Kidney (tissue), 14 donors: ENCODE measurements around the gene NEXN. TPM values are rescaled to one million over a fixed set of nuclear protein-coding genes. Genes with fewer than 3 reads are reported as not detected.

Experiments used
- DNase-seq, 5 donors: peaks; one replicate each; pipeline ENCODE4 v3.0.0-alpha.2; 2013 to 2020
- FAIRE-seq: peaks from 2 replicates; lab custom pipeline; 2012; peaks lifted over from hg19 to GRCh38; lab: Jason Lieb, UNC
- H3K27ac ChIP-seq, 2 donors: one replicate each; pipeline ENCODE4 v1.7.0; 2013; ENCODE audit warnings: low read depth in 2 of 2, low read length in 2 of 2, inconsistent platforms in 1 of 2
- H3K27me3 ChIP-seq: one replicate; pipeline ENCODE4 v1.7.1; 2013; ENCODE audit warnings: low read length, inconsistent platforms; ENCODE audit not compliant: control insufficient read depth, insufficient read depth
- H3K36me3 ChIP-seq, 3 donors: one replicate each; pipeline versions ENCODE4 v1.7.0 to v1.7.1; 2013; ENCODE audit warnings: low read length in 3 of 3, control low read depth in 1 of 3, inconsistent platforms in 1 of 3; ENCODE audit not compliant: insufficient read depth in 3 of 3, control insufficient read depth in 2 of 3
- H3K4me1 ChIP-seq, 3 donors: one replicate each; pipeline versions ENCODE4 v1.7.0 to v1.7.1; 2013; ENCODE audit warnings: low read length in 3 of 3, inconsistent platforms in 1 of 3, low read depth in 1 of 3; ENCODE audit not compliant: control insufficient read depth in 2 of 3, insufficient read depth in 2 of 3
- H3K4me3 ChIP-seq, 3 donors: one replicate each; pipeline versions ENCODE4 v1.7.0 to v1.8.1; 2013; ENCODE audit warnings: low read length in 3 of 3, control low read depth in 1 of 3, inconsistent platforms in 1 of 3
- H3K9ac ChIP-seq, 3 donors: one replicate each; pipeline versions ENCODE4 v1.7.0 to v1.7.1; 2013; ENCODE audit warnings: low read length in 3 of 3, control low read depth in 1 of 3, inconsistent platforms in 1 of 3
- H3K9me3 ChIP-seq, 3 donors: one replicate each; pipeline versions ENCODE4 v1.7.0 to v1.7.1; 2013; ENCODE audit warnings: low read length in 3 of 3, control low read depth in 1 of 3, inconsistent platforms in 1 of 3; ENCODE audit not compliant: control insufficient read depth in 2 of 3, insufficient read depth in 1 of 3
- intact Hi-C: fragments of 100-400 bp; cut with DNase I; formaldehyde crosslinking; loops from one replicate; pipeline ENCODE4 v1.11.1; 2022
- polyA plus RNA-seq: library from polyadenylated mRNA; stranded (reverse); fragments of 350-450 nt; fragmentation: Illumina TruSeq; extraction: RNeasy Lipid Tissue Mini Kit (QIAGEN cat#74804); gene quantifications from one replicate; pipeline ENCODE4 v1.2.3, GENCODE V29; 2014; ENCODE audit warnings: low read depth, low replicate concordance; ENCODE audit not compliant: insufficient read depth
- total RNA-seq: library from RNA; stranded (reverse); fragmentation: NEBNext Ultra II Directional; extraction: Animal tissue kit (Norgen Biotek cat#: 25700); gene quantifications from one replicate; pipeline ENCODE4 v1.2.1, GENCODE V29; 2021
- TF ChIP-seq, protein P1 (sequence below): IDR thresholded peaks from 3 replicates; pipeline ENCODE4 v1.5.1; 2012; ENCODE audit warnings: mild to moderate bottlenecking, moderate library complexity, borderline replicate concordance; ENCODE audit not compliant: insufficient read depth; ENCODE audit errors: extremely low read depth
- donor health status: control.
- donor health status: control.
- donor health status: control.
- donor health status: control.
- donor health status: control.
- donor health status: DM: yes; HTN: yes; CAD: no.
- donor health status: Normal renal cell carcinoma (clear cell type).

NEXN gene
- total and polyA plus RNA-seq, 2 donors from 2014 or later = 6.5 to 7.1 TPM

GRCh38 chr1:77846966-77847365 lies 41.5 kb upstream of the NEXN start:
- no peak overlapping the region for H3K4me3 ChIP-seq
- intact Hi-C loops = no loop called here
- H3K9ac ChIP-seq = no peak overlapping the region
- TF ChIP-seq, protein P1, sequence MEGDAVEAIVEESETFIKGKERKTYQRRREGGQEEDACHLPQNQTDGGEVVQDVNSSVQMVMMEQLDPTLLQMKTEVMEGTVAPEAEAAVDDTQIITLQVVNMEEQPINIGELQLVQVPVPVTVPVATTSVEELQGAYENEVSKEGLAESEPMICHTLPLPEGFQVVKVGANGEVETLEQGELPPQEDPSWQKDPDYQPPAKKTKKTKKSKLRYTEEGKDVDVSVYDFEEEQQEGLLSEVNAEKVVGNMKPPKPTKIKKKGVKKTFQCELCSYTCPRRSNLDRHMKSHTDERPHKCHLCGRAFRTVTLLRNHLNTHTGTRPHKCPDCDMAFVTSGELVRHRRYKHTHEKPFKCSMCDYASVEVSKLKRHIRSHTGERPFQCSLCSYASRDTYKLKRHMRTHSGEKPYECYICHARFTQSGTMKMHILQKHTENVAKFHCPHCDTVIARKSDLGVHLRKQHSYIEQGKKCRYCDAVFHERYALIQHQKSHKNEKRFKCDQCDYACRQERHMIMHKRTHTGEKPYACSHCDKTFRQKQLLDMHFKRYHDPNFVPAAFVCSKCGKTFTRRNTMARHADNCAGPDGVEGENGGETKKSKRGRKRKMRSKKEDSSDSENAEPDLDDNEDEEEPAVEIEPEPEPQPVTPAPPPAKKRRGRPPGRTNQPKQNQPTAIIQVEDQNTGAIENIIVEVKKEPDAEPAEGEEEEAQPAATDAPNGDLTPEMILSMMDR = no peak
- H3K36me3 ChIP-seq = peaks cover 2 to 9% (median 3%) of the 10 kb centered on the region in 3 donors
- FAIRE-seq (no peak), DNase-seq (no peak)
- no peak overlapping the region for H3K27ac ChIP-seq
- H3K27me3 ChIP-seq = no peaks in the 10 kb centered on the region
- no peaks in the 10 kb centered on the region for H3K9me3 ChIP-seq
- no peaks in the 10 kb centered on the region for H3K4me1 ChIP-seq

DNA sequence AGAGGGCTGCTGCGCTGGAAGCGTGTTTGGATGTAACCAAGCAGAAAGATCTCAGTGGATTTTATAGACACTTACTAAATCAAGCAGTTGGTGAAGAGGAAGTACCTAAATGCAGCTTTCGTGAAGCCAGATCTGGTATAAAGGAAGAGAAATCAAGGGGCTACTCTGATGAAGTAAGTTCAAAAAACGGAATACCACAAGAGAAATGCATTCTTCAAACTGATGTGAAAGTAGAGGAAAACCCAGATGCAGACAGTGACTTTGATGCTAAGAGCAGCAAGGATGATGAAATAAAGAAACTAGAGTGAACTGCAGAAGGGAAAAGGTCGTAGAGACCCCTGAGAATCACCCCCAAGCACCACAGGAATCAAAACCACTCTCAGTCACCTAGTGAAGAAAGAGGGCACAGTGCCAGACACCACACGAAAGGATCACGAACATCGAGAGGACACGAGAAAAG lies 40.8 kb upstream of the NEXN start:
- Histone ChIP-seq H3K27ac (no peak overlapping the region), H3K9ac (no peak overlapping the region), H3K9me3 (no peaks in the 10 kb centered on the region), H3K36me3 (peaks cover 2 to 9% (median 3%) of the 10 kb centered on the region in 3 donors), H3K4me1 (no peaks in the 10 kb centered on the region), H3K4me3 (no peak overlapping the region), H3K27me3 (no peaks in the 10 kb centered on the region)
- FAIRE-seq (no peak), DNase-seq (no peak)
- TF ChIP-seq, protein P1 = no peak
- intact Hi-C loops = no loop called here

DNA sequence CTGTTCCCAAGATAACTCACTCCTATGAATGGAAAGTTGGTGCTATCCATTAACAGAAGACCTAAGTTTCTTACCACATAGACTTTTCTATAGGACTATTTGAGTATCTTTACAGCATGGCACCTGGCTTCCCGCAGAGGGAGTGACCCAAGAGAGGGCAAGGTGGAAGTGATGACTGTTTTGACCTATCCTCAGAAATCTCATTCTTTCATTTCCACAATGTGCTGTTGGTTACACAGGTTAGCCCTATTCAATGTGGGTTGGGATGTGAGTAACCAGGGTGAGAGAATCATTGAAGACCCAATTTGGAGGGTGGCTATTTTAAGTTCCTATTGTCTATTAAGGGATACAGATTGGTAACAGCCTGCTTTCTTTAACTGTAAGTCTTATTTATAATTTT lies 38.3 kb upstream of the NEXN start:
- FAIRE-seq = no peak
- intact Hi-C loops = no loop called here
- Histone ChIP-seq H3K27me3 (no peaks in the 10 kb centered on the region), H3K9ac (no peak overlapping the region), H3K9me3 (peaks cover 0 to 4% (median 0%) of the 10 kb centered on the region in 3 donors), H3K36me3 (no peaks in the 10 kb centered on the region), H3K27ac (no peak overlapping the region), H3K4me1 (no peaks in the 10 kb centered on the region), H3K4me3 (no peak overlapping the region)
- TF ChIP-seq, protein P1 = no peak
- DNase-seq = no peak

DNA sequence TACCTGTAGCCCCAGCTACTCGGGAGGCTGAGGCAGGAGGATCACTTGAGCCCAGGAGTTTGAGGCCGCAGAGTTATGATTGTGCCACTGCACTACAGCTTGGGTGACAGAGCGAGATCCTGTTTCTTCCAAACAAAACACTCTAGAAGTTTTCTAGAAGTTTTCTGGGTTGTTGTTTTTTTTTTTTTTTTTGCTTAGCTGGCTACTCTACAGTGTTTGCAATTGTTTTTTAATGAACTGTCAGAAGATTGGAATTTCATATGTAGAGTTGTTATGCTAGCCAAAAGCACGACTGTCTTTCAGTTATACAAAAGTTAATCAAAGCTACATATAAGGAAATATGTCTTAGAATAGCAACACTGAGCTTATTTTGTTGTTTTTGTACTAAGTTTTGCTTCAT lies 30.9 kb upstream of the NEXN start:
- no peak for DNase-seq
- Histone ChIP-seq H3K27me3 (no peaks in the 10 kb centered on the region), H3K9me3 (peaks cover 0 to 8% (median 0%) of the 10 kb centered on the region in 3 donors), H3K4me3 (no peak overlapping the region), H3K36me3 (no peaks in the 10 kb centered on the region), H3K27ac (no peak overlapping the region), H3K4me1 (no peaks in the 10 kb centered on the region), H3K9ac (no peak overlapping the region)
- TF ChIP-seq, protein P1 = no peak
- intact Hi-C loops = no loop called here
- no peak for FAIRE-seq
